Natural killer cell (primary cell): ENCODE results near the gene SUV39H2. TPM values are rescaled to one million over a fixed set of nuclear protein-coding genes. Genes with fewer than 3 reads are reported as not detected.
A peak's percentile ranks its signal among the peaks of the same experiment; 100 is the strongest.

Experiments used
- ATAC-seq, 3 donors: fragments of 150-1000 bp in 2 of 3; fragments of 200-7000 bp in 1 of 3; cut with Tn5 transposase; 1 replicate in 1 of 3; 2 replicates in 2 of 3; pipeline ENCODE4 v1.10.0; 2021; ENCODE audit warnings: mild to moderate bottlenecking in 2 of 3, moderate library complexity in 2 of 3
- DNase-seq, 2 donors: peaks; one replicate each; pipeline versions ENCODE4 v3.0.0 to v3.0.0-alpha.2; 2013 to 2021; ENCODE audit warnings: mixed read lengths in 1 of 2
- H3K27ac ChIP-seq: one replicate; pipeline ENCODE4 v1.5.1; 2013; ENCODE audit warnings: mild to moderate bottlenecking, low read length
- H3K27me3 ChIP-seq: one replicate; pipeline ENCODE4 v1.6.1; 2013; ENCODE audit warnings: low read length; ENCODE audit not compliant: control insufficient read depth, insufficient read depth
- H3K36me3 ChIP-seq: one replicate; pipeline ENCODE4 v1.6.1; 2013; ENCODE audit warnings: low read length; ENCODE audit not compliant: control insufficient read depth, insufficient read depth
- H3K4me1 ChIP-seq: one replicate; pipeline ENCODE4 v1.6.1; 2013; ENCODE audit warnings: low read length; ENCODE audit not compliant: control insufficient read depth, insufficient read depth
- H3K4me3 ChIP-seq: one replicate; pipeline ENCODE4 v1.5.1; 2013; ENCODE audit warnings: low read length
- H3K9me3 ChIP-seq: one replicate; pipeline ENCODE4 v1.6.1; 2013; ENCODE audit warnings: low read length; ENCODE audit not compliant: control insufficient read depth, insufficient read depth
- H3K27ac Mint-ChIP-seq, 2 donors: one replicate each; pipeline ENCODE4 v1.8.0; 2022; ENCODE audit warnings: mild to moderate bottlenecking in 2 of 2, mixed read lengths in 2 of 2, moderate library complexity in 1 of 2
- H3K27me3 Mint-ChIP-seq, 2 donors: one replicate each; pipeline ENCODE4 v1.8.0; 2022; ENCODE audit warnings: low read depth in 2 of 2, mixed read lengths in 2 of 2
- H3K36me3 Mint-ChIP-seq: one replicate; pipeline ENCODE4 v1.8.0; 2022; ENCODE audit warnings: mixed read lengths
- H3K4me1 Mint-ChIP-seq, 2 donors: one replicate each; pipeline ENCODE4 v1.8.0; 2022; ENCODE audit warnings: mixed read lengths in 2 of 2
- H3K4me3 Mint-ChIP-seq: one replicate; pipeline ENCODE4 v1.8.0; 2022; ENCODE audit warnings: mild to moderate bottlenecking, moderate library complexity, mixed read lengths
- H3K9me3 Mint-ChIP-seq, 2 donors: one replicate each; pipeline ENCODE4 v1.8.0; 2022; ENCODE audit warnings: mixed read lengths in 2 of 2
- WGBS: methylation state at CpG from one replicate; pipeline ENCODE4 v1.1.7; 2013; ENCODE audit warnings: missing lambda C conversion rate; ENCODE audit not compliant: insufficient coverage; 5-methylcytosine and 5-hydroxymethylcytosine counted together
- intact Hi-C: fragments of 100-400 bp; cut with micrococcal nuclease; formaldehyde crosslinking; loops from one replicate; pipeline ENCODE4 v1.14.2; 2022
- total RNA-seq, 4 donors: library from RNA; stranded (reverse); fragments of 120-200 nt in 1 of 4; gene quantifications; one replicate each; pipeline versions ENCODE4 v1.2.3 to v1.2.4, GENCODE V29; 2013 to 2022
- TF ChIP-seq, protein P1 (sequence below): fragments of 200-600 bp; IDR thresholded peaks from one replicate; pipeline ENCODE4 v1.8.0; 2022; ENCODE audit warnings: antibody characterized with exemption

SUV39H2 gene
- total RNA-seq, 3 donors from 2014 or later (not counting 1 experiment from before 2014, with no cell fraction given) = 3.8 to 5.4 (median 5.2) TPM

DNA sequence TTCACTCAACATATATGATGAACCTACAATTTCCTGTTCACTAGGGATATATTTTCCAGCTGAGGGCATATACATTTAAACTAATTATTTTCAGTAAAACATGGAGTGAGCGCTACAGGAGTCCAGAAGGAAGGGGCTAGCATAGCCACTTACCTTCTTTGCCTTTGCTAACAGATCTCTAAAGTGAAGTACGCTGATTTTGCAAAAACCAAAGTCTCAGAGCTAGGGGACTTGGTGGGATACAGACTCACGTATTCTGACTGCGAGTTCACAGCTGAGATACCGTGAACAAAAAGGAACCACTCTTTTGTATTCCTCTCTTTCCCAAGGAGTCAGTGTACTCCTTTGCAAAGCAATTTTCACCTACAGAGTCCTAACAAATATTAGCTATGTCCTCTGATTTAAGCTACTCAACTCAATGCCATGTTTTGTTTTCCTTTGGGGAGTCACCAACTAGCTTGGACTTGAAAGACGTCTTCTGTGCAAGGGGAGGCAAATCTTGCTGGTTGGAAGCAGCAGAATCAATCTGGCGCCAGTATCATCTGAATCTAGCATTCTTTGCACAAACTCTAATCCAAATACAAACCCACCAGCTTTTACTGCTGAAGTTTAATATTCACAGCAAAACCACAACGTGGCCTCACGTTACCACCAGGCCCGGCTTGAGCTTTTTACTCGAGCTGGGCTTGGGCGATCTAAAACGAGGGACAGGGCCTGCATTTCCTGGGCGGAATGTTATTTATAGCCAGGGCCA lies 41.5 kb upstream of the SUV39H2 start:
- ATAC-seq = no peak
- no peak for DNase-seq
- Histone ChIP-seq H3K36me3 (peaks cover 12% of the 10 kb centered on the region), H3K4me3 (peak overlapping the region; percentile 95), H3K9me3 (no peaks in the 10 kb centered on the region), H3K4me1 (peaks cover 20% of the 10 kb centered on the region), H3K27me3 (no peaks in the 10 kb centered on the region), H3K27ac (peak overlapping the region; percentile 80)
- TF ChIP-seq, protein P1, sequence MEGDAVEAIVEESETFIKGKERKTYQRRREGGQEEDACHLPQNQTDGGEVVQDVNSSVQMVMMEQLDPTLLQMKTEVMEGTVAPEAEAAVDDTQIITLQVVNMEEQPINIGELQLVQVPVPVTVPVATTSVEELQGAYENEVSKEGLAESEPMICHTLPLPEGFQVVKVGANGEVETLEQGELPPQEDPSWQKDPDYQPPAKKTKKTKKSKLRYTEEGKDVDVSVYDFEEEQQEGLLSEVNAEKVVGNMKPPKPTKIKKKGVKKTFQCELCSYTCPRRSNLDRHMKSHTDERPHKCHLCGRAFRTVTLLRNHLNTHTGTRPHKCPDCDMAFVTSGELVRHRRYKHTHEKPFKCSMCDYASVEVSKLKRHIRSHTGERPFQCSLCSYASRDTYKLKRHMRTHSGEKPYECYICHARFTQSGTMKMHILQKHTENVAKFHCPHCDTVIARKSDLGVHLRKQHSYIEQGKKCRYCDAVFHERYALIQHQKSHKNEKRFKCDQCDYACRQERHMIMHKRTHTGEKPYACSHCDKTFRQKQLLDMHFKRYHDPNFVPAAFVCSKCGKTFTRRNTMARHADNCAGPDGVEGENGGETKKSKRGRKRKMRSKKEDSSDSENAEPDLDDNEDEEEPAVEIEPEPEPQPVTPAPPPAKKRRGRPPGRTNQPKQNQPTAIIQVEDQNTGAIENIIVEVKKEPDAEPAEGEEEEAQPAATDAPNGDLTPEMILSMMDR = no peak
- Mint-ChIP-seq H3K9me3 (no peaks in the 10 kb centered on the region), H3K36me3 (no peaks in the 10 kb centered on the region), H3K27ac (peak overlapping the region; percentile 91 to 98), H3K4me3 (peak overlapping the region; percentile 95), H3K4me1 (peaks cover 15 to 27% of the 10 kb centered on the region in 2 donors), H3K27me3 (no peaks in the 10 kb centered on the region)
- 30% methylated on average over 14 of the region's 14 CpGs for WGBS
- intact Hi-C loops = loop anchor here (5.0 kb wide), 5 partner anchors 115 to 340 kb away; partner anchors contain the start of gene DCLRE1C

DNA sequence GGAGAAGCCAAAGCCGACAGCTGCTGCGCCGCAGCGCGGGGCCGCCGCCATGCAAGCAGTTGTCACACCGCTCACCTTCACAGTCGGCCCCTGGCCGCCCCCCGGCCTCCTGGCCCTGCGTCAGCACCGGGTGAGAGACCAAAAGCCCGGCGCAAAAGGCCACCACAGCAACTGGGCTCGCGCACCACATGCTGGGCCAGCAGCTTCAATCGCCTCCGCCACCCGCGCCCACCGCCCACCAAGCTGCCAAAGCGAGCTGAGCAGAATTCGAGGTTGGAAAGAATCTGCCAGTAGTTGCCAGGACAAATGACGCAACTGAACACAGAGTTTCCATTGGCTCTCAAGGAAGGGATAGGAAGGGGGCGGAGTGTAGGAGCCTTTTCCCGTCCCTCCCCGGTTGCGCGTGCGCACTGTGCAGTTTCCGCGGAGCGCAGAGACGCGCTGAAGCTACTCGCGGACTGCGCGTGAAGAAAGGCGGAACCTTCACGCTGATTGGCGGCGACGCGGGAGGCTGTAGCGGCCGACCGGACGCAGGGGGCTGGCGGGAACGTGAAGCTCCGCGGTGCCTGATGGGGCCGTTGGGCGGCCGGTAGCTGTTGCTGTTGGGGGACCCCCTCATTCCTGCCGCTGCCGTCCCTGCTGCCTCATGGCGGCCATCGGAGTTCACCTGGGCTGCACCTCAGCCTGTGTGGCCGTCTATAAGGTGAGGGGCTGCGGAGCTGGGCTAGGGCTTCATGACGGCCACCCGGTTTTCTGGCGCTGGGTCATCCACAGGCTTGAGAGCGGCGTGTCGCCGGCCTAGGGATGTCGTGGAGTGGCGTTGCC lies 40.7 kb upstream of the SUV39H2 start, which contains the start of the genes CDNF, HSPA14 and MSANTD7:
Gene CDNF (minus strand): TSS at position 281 of the 825 bp plus-strand sequence. CDS start 91 bp downstream, at position 190.
Gene HSPA14 (plus strand): TSS at position 550 of the 825 bp plus-strand sequence. CDS start 97 bp downstream, at position 647.
Gene MSANTD7 (plus strand): TSS at position 550 of the 825 bp plus-strand sequence. CDS start 3,979 bp downstream, outside the sequence.
- peaks cover 20% of the 10 kb centered on the region for H3K36me3 ChIP-seq
- Mint-ChIP-seq H3K4me3 (peak within 1 kb of the TSS; percentile 95), H3K36me3 (no peaks in the 10 kb centered on the region), H3K9me3 (no peaks in the 10 kb centered on the region), H3K27ac (peak within 1 kb of the TSS; percentile 91 to 98), H3K27me3 (no peaks in the 10 kb centered on the region), H3K4me1 (peaks cover 15 to 30% of the 10 kb centered on the region in 2 donors)
- no peaks in the 10 kb centered on the region for H3K27me3 ChIP-seq
- peak within 1 kb of the TSS; percentile 95 for H3K4me3 ChIP-seq
- under 1% methylated on average over 72 of the region's 72 CpGs for WGBS
- peak within 1 kb of the TSS; percentile 92 for H3K27ac ChIP-seq
- ATAC-seq (peak; percentile 92 to 99 (median 93)), DNase-seq (peak; percentile 98 to 100)
- intact Hi-C loops = loop anchor here (1.0 to 5.0 kb wide), 7 partner anchors 40 to 341 kb away; partner anchors contain the start of genes DCLRE1C, RPP38 and SUV39H2
- peaks cover 20% of the 10 kb centered on the region for H3K4me1 ChIP-seq
- H3K9me3 ChIP-seq = no peaks in the 10 kb centered on the region
- TF ChIP-seq, protein P1 = no peak

DNA sequence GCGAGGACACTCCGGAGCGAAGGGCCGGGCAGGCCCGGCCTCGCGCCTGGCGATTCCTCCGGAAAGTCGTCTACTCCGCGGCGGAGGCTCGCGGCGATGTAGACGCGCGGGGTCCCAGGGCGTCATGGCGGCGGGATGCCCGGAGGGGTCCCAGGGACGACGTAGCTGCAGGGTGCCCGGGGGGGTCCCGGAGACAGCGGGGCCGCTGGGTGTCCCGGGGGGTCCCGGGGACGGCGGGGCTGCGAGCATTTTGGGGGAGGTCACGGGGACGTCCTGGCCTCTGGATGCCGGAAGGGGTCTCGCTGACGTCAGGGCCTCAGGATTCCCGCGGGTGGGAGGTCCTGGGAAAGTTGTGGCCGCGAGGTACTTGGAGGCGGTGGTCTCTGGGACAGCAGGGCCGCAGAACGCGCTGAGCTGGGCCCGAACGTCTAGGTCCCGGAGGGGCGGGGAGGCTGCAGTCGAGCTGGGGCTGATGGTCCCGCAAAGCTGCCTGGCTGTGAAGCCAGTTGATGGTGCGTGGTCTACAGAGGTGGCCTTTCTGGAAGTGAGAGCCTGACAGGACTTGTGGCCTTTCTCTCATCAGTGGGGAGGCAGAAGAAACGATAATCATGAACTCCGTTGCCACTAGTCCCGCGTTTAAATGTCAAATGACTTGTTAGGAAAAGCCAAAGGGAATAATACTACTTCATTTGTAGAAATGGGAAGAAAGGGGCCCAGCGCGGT lies 39.9 kb upstream of the SUV39H2 start:
- ATAC-seq (peak in 1 of 3 donors; percentile 1), DNase-seq (peak; percentile 32 to 49)
- H3K4me3 Mint-ChIP-seq = peak overlapping the region; percentile 95
- peak overlapping the region; percentile 91 to 98 for H3K27ac Mint-ChIP-seq
- Histone ChIP-seq H3K4me1 (peaks cover 20% of the 10 kb centered on the region), H3K9me3 (no peaks in the 10 kb centered on the region), H3K4me3 (peak overlapping the region; percentile 95), H3K27ac (peak overlapping the region; percentile 92), H3K27me3 (no peaks in the 10 kb centered on the region), H3K36me3 (peaks cover 27% of the 10 kb centered on the region)
- H3K27me3 Mint-ChIP-seq = no peaks in the 10 kb centered on the region
- no peaks in the 10 kb centered on the region for H3K9me3 Mint-ChIP-seq
- TF ChIP-seq, protein P1 = no peak
- under 1% methylated on average over 60 of the region's 60 CpGs for WGBS
- intact Hi-C loops = loop anchor here (1.0 to 5.0 kb wide), 7 partner anchors 40 to 341 kb away; partner anchors contain the start of genes DCLRE1C, RPP38 and SUV39H2
- H3K36me3 Mint-ChIP-seq = no peaks in the 10 kb centered on the region
- peaks cover 15 to 30% of the 10 kb centered on the region in 2 donors for H3K4me1 Mint-ChIP-seq
